OCI-M2 (cell line): ENCODE measurements around the gene IGSF9B.

Experiments
- DNase-seq: peaks from one replicate; lab custom pipeline; 2025; ENCODE audit not compliant: unreplicated experiment; lab: John Stamatoyannopoulos, UW

IGSF9B gene

DNA sequence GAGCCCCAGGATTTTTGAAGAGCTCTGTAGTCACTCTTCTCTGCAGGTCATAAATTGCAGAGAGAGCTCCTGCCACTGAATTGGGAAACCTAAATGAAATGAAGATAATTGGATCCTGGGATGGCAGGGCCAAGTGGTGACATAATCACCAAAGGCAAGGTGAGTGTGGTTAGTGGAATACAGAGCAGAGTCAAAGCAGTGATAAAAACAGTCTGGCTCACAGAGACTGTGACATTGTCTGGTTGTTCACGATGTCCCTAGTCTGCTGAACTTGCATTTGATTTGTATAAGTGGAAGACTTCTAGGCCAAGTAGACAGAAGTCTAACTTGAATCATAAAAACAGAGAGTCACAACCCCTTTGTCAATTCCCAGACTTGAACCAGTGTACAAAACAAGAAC is 84.6 kb downstream of the IGSF9B start:
- DNase-seq, result no peak

DNA sequence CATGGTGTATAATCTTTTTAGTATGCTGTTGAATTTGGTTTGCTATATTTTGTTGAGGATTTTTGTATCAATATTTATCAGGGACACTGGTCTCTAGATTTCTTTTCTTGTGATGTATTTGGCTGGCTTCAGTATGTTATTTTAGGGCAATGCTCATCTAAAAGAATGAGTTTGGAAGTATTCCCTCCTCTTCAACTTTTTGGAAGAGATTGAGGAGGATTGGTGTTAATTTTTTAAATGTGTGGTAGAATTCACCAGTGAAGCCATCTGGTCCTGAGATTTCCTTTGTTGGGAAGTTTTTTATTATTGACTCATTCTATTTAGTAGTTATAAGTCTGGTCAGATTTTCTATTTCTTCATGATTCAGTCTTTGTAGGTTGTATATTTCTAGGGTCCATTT is 89.3 kb downstream of the IGSF9B start:
- DNase-seq, result no peak

DNA sequence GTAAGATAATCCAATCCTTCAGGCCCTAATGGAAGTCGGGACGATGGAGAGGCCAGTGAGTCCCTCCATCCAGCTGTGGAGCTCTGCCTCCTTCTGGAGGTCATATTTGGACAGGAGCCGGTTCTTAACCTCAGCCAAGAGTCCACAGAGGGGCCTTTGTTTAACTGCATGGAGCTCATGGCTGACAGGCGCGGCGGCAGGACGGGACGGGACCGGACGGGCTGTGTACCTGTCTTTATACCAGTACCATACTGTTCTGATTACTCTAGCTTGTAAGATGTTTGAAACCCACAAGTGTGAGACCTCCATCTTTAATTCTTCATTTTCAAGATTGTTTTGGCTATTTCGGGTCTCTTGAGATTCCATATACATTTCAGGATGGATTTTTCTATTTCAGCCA is 91.3 kb downstream of the IGSF9B start:
- DNase-seq, result no peak

DNA sequence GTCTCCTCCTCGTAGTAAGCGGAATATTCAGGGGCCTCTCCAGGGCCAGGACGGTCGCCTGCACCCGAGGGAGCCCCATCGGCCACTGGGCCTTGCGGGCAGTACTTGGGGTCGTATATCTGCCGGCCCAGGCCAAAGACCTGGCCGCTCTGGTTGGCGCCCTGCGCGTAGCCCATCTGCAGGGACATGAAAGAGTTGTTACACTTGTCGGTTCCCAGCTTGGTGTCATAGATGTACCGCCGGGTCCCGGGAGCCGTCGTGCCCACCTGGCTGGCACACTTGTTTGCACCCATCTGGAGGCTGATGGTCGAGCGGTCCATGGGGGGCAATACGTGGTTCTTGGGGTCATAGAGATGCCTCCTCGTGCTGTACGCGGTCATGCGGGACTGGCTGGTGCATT is 92.0 kb downstream of the IGSF9B start:
- DNase-seq, result no peak

DNA sequence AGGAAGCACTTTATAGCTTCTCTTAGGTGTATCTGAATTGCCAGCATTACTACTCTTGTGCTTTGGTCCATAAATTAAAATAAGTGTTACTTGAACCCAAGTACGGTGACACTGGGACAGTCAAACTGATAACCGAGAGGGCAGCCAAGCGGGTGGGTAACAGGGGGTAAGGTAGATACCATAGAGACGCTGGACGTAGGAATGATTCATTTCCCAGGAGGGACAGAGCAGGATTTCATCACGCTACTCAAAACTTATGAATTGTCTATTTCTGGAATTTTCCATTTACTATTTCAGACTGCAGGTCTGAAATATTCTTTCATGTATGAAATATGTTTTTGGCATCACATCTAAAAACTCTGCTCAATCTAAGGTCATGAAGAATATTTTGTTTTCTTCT is 96.6 kb downstream of the IGSF9B start:
- no peak for DNase-seq
